ENCODE data around the gene ZBTB20.

GRCh38 chr3:114351822-114352145 lies 795.3 kb downstream of the ZBTB20 start:
- TF ChIP-seq CTCF (IDR thresholded peaks at IDR 0.05) (no peak), EP300 (IDR thresholded peaks at IDR 0.05) (no peak), POLR2A (IDR thresholded peaks at IDR 0.05) (no peak), POLR2AphosphoS5 (IDR thresholded peaks at IDR 0.05) (no peak)
